Measurements from ENCODE around the gene OR51T1. TPM values are rescaled to one million over a fixed set of nuclear protein-coding genes. Genes with fewer than 3 reads are reported as not detected.

The OR51T1 gene
- total RNA-seq, 1 experiment from 2014 or later = not detected

- WGBS (ENCODE audit: extremely low coverage, insufficient read length, low lambda C conversion rate) = no CpG with 5 or more reads among the region's 1 CpG
- no peak for TF ChIP-seq CTCF (conservative IDR thresholded peaks at IDR 0.05)
- Histone ChIP-seq H3K4me2 (ENCODE audit: insufficient read depth, insufficient read length, low read length) (no peak overlapping the region), H4K8ac (replicated peaks; ENCODE audit: insufficient read length, low read depth, low read length) (no peak overlapping the region), H3K27me3 (ENCODE audit: insufficient read depth, low read length) (no peaks in the 10 kb centered on the region), H2BK15ac (ENCODE audit: low read depth, low read length) (no peak overlapping the region), H3K9me3 (ENCODE audit: control insufficient read depth, low read depth, low read length) (no peaks in the 10 kb centered on the region), H3K23ac (ENCODE audit: insufficient read length, low read depth, low read length) (no peak overlapping the region), H3T11ph (ENCODE audit: low read length) (no peak overlapping the region), H3K14ac (ENCODE audit: insufficient read depth, low read length) (no peak overlapping the region), H3K4ac (ENCODE audit: low read depth, low read length) (no peak overlapping the region), H3K9ac (ENCODE audit: extremely low read depth, insufficient read length, low read length) (no peak overlapping the region), H3K27ac (ENCODE audit: insufficient read length, low read depth, low read length) (no peak overlapping the region), H2AK5ac (ENCODE audit: insufficient read length, low read length) (no peak overlapping the region), H3K56ac (ENCODE audit: insufficient read length, low read depth, low read length) (no peak overlapping the region), H3K18ac (ENCODE audit: insufficient read length, low read depth, low read length) (no peak overlapping the region), H4K5ac (ENCODE audit: insufficient read length, low read depth, low read length) (no peak overlapping the region), H2BK120ac (ENCODE audit: low read depth, low read length, poor library complexity, severe bottlenecking) (no peak overlapping the region), H2BK5ac (ENCODE audit: insufficient read length, low read length) (no peak overlapping the region), H3K4me1 (ENCODE audit: insufficient read depth, low read length) (no peaks in the 10 kb centered on the region), H3K23me2 (ENCODE audit: insufficient read length, low read depth, low read length, poor library complexity, severe bottlenecking) (no peaks in the 10 kb centered on the region), H4K91ac (ENCODE audit: insufficient read length, low read depth, low read length) (no peak overlapping the region), H2BK20ac (ENCODE audit: low read depth, low read length, poor library complexity, severe bottlenecking) (no peak overlapping the region), H2BK12ac (ENCODE audit: insufficient read length, low read depth, low read length) (no peak overlapping the region), H4K20me1 (ENCODE audit: control insufficient read depth, insufficient read depth, insufficient read length) (no peaks in the 10 kb centered on the region), H2AFZ (ENCODE audit: low read length) (no peak overlapping the region), H3K79me2 (ENCODE audit: insufficient read depth, low read length) (no peaks in the 10 kb centered on the region), H3K79me1 (ENCODE audit: insufficient read depth, low read depth, low read length, poor library complexity, severe bottlenecking) (no peaks in the 10 kb centered on the region)
- no peaks in the 10 kb centered on the region for H3K4me1 Mint-ChIP-seq
- no peak for DNase-seq
- no peaks in the 10 kb centered on the region; the same call in 1 of the 2 replicates for H3K27me3 Mint-ChIP-seq (ENCODE audit: low read depth)
- H3K27ac Mint-ChIP-seq = no peak overlapping the region
- no peak overlapping the region for H3K4me3 Mint-ChIP-seq
- no peaks in the 10 kb centered on the region for H3K9me3 Mint-ChIP-seq
- no peaks in the 10 kb centered on the region for H3K36me3 Mint-ChIP-seq (ENCODE audit: insufficient read depth in 1 of 3, low read depth in 3 of 3)
Measured at GRCh38 chr11:4922304-4922703, 40.6 kb downstream of the OR51T1 start.
